Heart right ventricle (tissue), 16 donors: ENCODE data around the gene GRM5. TPM values are rescaled to one million over a fixed set of nuclear protein-coding genes. Genes with fewer than 3 reads are reported as not detected.

Experiments used
- ATAC-seq, 8 donors: fragments of 200-7000 bp; cut with Tn5 transposase; one replicate each; pipeline ENCODE4 v1.9.1; 2020; ENCODE audit warnings: mild to moderate bottlenecking in 8 of 8, moderate library complexity in 8 of 8, moderate number of reproducible peaks in 1 of 8
- DNase-seq, 2 donors: peaks; one replicate each; pipeline ENCODE4 v3.0.0-alpha.2; 2020
- H3K27ac ChIP-seq, 10 donors: fragments of 200-600 bp; sonication (generic) in 2 of 10; one replicate each; pipeline versions ENCODE4 v1.5.0 to v1.8.0; 2020 to 2022; ENCODE audit warnings: mild to moderate bottlenecking in 3 of 10
- H3K27me3 ChIP-seq, 7 donors: fragments of 200-600 bp; one replicate each; pipeline ENCODE4 v1.8.0; 2021 to 2022; ENCODE audit warnings: mild to moderate bottlenecking in 2 of 7
- H3K36me3 ChIP-seq, 9 donors: fragments of 200-600 bp; sonication (generic) in 1 of 9; one replicate each; pipeline versions ENCODE4 v1.5.0 to v1.8.0; 2020 to 2022; ENCODE audit warnings: mild to moderate bottlenecking in 2 of 9
- H3K4me1 ChIP-seq, 9 donors: fragments of 200-600 bp; sonication (generic) in 1 of 9; one replicate each; pipeline versions ENCODE4 v1.5.0 to v1.8.0; 2020 to 2022; ENCODE audit warnings: mild to moderate bottlenecking in 4 of 9
- H3K4me3 ChIP-seq, 10 donors: fragments of 200-600 bp; sonication (generic) in 2 of 10; one replicate each; pipeline versions ENCODE4 v1.5.0 to v1.8.0; 2020 to 2022; ENCODE audit warnings: mild to moderate bottlenecking in 7 of 10, moderate library complexity in 2 of 10
- H3K9me3 ChIP-seq, 11 donors: fragments of 200-600 bp in 10 of 11; sonication (generic) in 2 of 11; one replicate each; pipeline versions ENCODE4 v1.5.0 to v1.8.0; 2013 to 2022; ENCODE audit warnings: mild to moderate bottlenecking in 2 of 11, control low read depth in 1 of 11, moderate library complexity in 1 of 11
- WGBS, 2 donors: extraction: QIAGEN DNeasy Blood & Tissue Kit; methylation state at CpG; one replicate each; pipeline ENCODE4 v1.1.7; 2013; ENCODE audit warnings: inconsistent platforms in 1 of 2; 5-methylcytosine and 5-hydroxymethylcytosine counted together
- intact Hi-C, 10 donors: fragments of 100-400 bp; cut with DNase I; formaldehyde crosslinking; loops; one replicate each; pipeline versions ENCODE4 v1.11.1 to v1.14.2; 2022
- polyA plus RNA-seq, 2 donors: library from polyadenylated mRNA; stranded (reverse); fragments of 200-250 nt; gene quantifications; one replicate each; pipeline ENCODE4 v1.2.3, GENCODE V29; 2013
- total RNA-seq, 10 donors: library from RNA; stranded (reverse); fragmentation: NEBNext Ultra II Directional in 3 of 10; extraction: Animal tissue kit (Norgen Biotek cat#: 25700) in 3 of 10; gene quantifications; one replicate each; pipeline versions ENCODE4 v1.2.1 to v1.2.4, GENCODE V29; 2021 to 2023
- TF ChIP-seq, protein P1 (sequence below), 9 donors: fragments of 200-600 bp; sonication (generic) in 2 of 9; IDR thresholded peaks; one replicate each; pipeline versions ENCODE4 v1.5.0 to v1.8.0; 2021 to 2022; ENCODE audit warnings: antibody characterized with exemption in 9 of 9, mild to moderate bottlenecking in 5 of 9, moderate library complexity in 1 of 9
- donor health status: Arrhythmogenic right ventricular cardiomyopathy.
- donor health status: ischemic (EF 13 %, LVEDD 7.1; RV severe dilation, severe dysfunction).
- donor health status: healthy with polysubstance abuse.
- donor health status: DM: no; HTN: yes; CAD: no.
- donor health status: DM: no; HTN: no; CAD: no.
- donor health status: ischemic (EF 25% LVEDD 6.9; RV normal size, moderate dysfunction).
- donor health status: ischemic (EF 25% LVEDD 5.7; RV mildly dilated, moderate dysfunction).
- donor health status: healthy.
- donor health status: DM: yes; HTN: yes; CAD: no.
- donor health status: Ischemic cardiomyopathy.
- donor health status: ischemic (EF 35%, LVEDD 5.7; RV mildly dilated, moderate dysfunction).
- donor health status: nonischemic (EF 11% LVEDD 7.7; RV severe dilation, severe dysfunction).
- donor health status: DM: yes; HTN: yes; CAD: no.
- donor health status: PGD.
- donor health status: ischemic (EF 29% LVEDD 5.4; RV normal size, mild dysfunction).
- donor health status: nonischemic (EF 23%, LVEDD 6.1; RV moderate dilation, normal function).

GRM5 gene
- total and polyA plus RNA-seq, 12 donors, result 0.01 to 0.09 (median 0.04) TPM; not detected in 8

DNA sequence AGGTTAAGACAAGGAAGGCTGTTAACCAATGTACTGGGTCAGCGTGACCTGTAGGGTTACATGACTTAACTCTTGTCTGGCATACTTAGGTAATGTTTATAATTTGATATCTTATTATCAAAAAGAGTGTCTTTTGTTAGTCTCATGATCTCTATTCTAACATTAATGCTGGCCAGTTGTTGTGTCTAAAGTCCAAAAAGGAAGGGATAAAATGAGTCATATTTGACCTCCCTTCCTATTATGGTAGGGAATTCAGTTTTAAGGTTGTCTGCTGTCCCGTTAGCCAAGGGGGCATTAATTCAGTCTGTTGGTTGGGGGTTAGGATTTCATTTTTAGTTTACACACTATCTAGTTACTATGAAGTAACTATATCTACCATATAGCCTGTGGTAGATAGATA lies 364.0 kb downstream of the GRM5 start:
- DNase-seq (no peak), ATAC-seq (no peak)
- H3K27ac ChIP-seq, result no peak overlapping the region
- no peaks in the 10 kb centered on the region for H3K36me3 ChIP-seq
- no peak overlapping the region for H3K4me3 ChIP-seq
- no peaks in the 10 kb centered on the region for H3K9me3 ChIP-seq
- H3K4me1 ChIP-seq, result no peaks in the 10 kb centered on the region
- 72 to 85% methylated on average over 2 of the region's 2 CpGs for WGBS, 2 donors
- intact Hi-C loops, result no loop called here
- TF ChIP-seq, protein P1, sequence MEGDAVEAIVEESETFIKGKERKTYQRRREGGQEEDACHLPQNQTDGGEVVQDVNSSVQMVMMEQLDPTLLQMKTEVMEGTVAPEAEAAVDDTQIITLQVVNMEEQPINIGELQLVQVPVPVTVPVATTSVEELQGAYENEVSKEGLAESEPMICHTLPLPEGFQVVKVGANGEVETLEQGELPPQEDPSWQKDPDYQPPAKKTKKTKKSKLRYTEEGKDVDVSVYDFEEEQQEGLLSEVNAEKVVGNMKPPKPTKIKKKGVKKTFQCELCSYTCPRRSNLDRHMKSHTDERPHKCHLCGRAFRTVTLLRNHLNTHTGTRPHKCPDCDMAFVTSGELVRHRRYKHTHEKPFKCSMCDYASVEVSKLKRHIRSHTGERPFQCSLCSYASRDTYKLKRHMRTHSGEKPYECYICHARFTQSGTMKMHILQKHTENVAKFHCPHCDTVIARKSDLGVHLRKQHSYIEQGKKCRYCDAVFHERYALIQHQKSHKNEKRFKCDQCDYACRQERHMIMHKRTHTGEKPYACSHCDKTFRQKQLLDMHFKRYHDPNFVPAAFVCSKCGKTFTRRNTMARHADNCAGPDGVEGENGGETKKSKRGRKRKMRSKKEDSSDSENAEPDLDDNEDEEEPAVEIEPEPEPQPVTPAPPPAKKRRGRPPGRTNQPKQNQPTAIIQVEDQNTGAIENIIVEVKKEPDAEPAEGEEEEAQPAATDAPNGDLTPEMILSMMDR (IDR thresholded peaks at IDR 0.05), result no peak
- H3K27me3 ChIP-seq, result no peaks in the 10 kb centered on the region

DNA sequence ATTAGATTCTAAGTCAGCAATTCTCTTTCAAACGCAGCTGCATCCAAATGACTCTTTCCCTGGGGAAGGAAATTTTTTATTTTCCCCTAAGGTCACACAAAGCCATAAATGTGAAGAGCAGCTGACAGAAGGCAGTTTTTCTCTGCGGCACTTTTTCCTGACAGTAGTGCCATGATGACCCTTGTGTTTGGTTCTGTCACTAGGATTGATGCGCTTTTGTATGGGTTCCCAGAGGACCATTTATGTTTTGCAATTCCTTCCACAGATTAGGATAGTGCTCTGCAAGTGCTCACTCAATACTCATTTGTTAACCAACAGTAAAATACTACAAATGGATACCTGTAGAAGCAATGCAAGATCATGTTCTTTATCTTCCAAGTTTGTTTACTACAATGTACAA lies 368.6 kb downstream of the GRM5 start:
- no peaks in the 10 kb centered on the region for H3K36me3 ChIP-seq
- ATAC-seq (no peak), DNase-seq (no peak)
- no peaks in the 10 kb centered on the region for H3K4me1 ChIP-seq
- H3K9me3 ChIP-seq, result no peaks in the 10 kb centered on the region
- H3K4me3 ChIP-seq, result no peak overlapping the region
- TF ChIP-seq, protein P1 (IDR thresholded peaks at IDR 0.05), result no peak
- H3K27me3 ChIP-seq, result no peaks in the 10 kb centered on the region
- WGBS, 2 donors, result 58 to 80% methylated on average over 3 of the region's 3 CpGs
- intact Hi-C loops, result no loop called here
- no peak overlapping the region for H3K27ac ChIP-seq

DNA sequence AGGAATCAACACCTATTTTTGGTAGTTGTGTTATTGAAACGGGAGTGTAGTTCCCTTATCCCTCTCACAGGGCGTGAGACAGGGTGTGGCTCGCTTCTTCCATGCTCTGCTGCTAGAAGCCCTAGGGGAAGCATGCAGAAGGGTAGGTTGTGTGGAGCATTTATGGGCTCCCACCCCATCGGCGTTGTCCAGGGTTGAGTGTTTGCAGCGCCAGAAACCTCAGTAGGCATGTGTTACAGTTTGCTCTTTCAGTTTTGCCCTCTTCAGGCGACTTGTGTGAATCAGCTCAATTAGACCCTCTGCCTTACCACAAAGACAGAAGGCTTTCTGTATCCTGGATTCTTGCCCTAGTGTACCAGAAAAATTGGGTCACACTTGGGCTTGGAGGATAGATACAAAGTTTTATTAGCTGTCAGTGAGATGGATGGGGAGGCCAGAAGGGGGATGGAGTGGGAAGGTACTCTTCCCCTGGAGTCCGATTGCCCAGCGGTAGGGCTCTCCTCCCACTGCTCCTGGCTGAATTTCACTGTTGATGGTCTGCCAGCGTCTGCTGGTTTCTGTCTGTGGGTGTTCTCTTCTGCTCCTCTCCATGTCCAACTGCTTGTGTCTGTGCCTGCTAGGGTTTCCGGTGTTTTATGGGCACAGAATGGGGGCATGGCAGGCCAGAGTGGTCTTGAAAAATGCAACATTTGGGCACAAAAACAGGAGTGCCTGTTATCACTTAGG lies 369.9 kb downstream of the GRM5 start:
- DNase-seq (no peak), ATAC-seq (no peak)
- H3K4me3 ChIP-seq, result no peak overlapping the region
- no peaks in the 10 kb centered on the region for H3K36me3 ChIP-seq
- no peaks in the 10 kb centered on the region for H3K9me3 ChIP-seq
- H3K4me1 ChIP-seq, result no peaks in the 10 kb centered on the region
- no peaks in the 10 kb centered on the region for H3K27me3 ChIP-seq
- TF ChIP-seq, protein P1 (IDR thresholded peaks at IDR 0.05), result no peak
- intact Hi-C loops, result no loop called here
- no peak overlapping the region for H3K27ac ChIP-seq
- 62 to 66% methylated on average over 11 of the region's 11 CpGs for WGBS, 2 donors

DNA sequence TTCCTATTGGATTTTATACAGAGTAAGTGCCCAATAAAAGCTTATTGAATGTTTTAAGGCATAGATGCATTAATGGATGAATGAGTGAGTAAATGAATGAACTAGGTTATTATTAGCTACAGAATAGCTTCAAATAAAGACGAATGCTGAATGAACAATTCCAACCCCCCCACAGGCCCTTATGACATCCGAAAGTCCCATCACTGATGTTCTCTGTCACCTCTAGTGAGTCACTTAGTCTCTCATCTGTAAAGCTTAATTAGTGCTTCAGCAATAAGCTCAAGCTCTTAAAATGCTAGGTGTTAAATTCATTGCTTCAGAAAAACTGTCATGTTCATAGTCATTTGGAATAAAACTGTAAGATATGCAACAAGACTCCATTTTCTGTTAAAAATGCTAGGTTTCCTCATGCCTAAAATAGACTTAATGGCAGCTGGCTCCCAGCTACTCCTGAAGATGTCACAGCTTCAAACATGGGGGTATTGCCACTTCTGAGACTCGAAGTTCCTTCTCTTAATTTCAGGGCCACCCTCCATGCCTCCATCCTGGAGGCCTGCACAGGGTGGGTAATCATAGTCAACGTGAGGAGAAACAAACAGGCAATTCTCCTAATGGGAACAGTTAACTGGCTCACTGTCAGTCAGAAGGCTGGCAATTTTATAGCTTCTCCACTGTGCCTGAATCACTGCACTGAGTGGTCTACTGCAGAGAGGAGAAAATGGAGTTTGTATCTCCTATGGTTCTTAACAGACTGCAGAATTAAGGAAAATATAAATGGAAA lies 373.3 kb downstream of the GRM5 start:
- TF ChIP-seq, protein P1 (IDR thresholded peaks at IDR 0.05), result no peak
- intact Hi-C loops, result no loop called here
- DNase-seq (no peak), ATAC-seq (no peak)
- Histone ChIP-seq H3K4me3 (no peak overlapping the region), H3K4me1 (no peaks in the 10 kb centered on the region), H3K27ac (no peak overlapping the region), H3K27me3 (no peaks in the 10 kb centered on the region), H3K9me3 (no peaks in the 10 kb centered on the region), H3K36me3 (no peaks in the 10 kb centered on the region)
- 70 to 73% methylated on average over 4 of the region's 4 CpGs for WGBS, 2 donors
